Endothelial cell (in vitro differentiated cells): Measurements from ENCODE around the gene ADAP1. TPM values are rescaled to one million over a fixed set of nuclear protein-coding genes. Genes with fewer than 3 reads are reported as not detected.
"Not testable (repeated sequence)": the region's sequence is repeated elsewhere in the genome, so short reads cannot be mapped to it uniquely, and the experiment has no call there.

Experiments used
- DNase-seq: peaks from one replicate; pipeline ENCODE4 v3.0.0; 2021; ENCODE audit warnings: low spot score
- H3K27ac Mint-ChIP-seq: one replicate; pipeline ENCODE4 v1.8.0; 2021; ENCODE audit warnings: mixed read lengths, inconsistent platforms; ENCODE audit not compliant: unreplicated experiment
- H3K27me3 Mint-ChIP-seq: one replicate; pipeline ENCODE4 v1.8.0; 2021; ENCODE audit warnings: mild to moderate bottlenecking, moderate library complexity, mixed read lengths, inconsistent platforms; ENCODE audit not compliant: unreplicated experiment
- H3K36me3 Mint-ChIP-seq: one replicate; pipeline ENCODE4 v1.8.0; 2021; ENCODE audit warnings: mild to moderate bottlenecking, low read depth, mixed read lengths, inconsistent platforms; ENCODE audit not compliant: unreplicated experiment
- H3K4me1 Mint-ChIP-seq: one replicate; pipeline ENCODE4 v1.8.0; 2021; ENCODE audit warnings: mild to moderate bottlenecking, mixed read lengths, inconsistent platforms; ENCODE audit not compliant: unreplicated experiment
- H3K4me3 Mint-ChIP-seq: one replicate; pipeline ENCODE4 v1.8.0; 2021; ENCODE audit warnings: mild to moderate bottlenecking, mixed read lengths, inconsistent platforms; ENCODE audit not compliant: unreplicated experiment
- H3K9me3 Mint-ChIP-seq: one replicate; pipeline ENCODE4 v1.8.0; 2021; ENCODE audit warnings: mixed read lengths, inconsistent platforms; ENCODE audit not compliant: unreplicated experiment
- CTCF ChIP-seq: fragments of 200-600 bp; sonication (generic); IDR thresholded peaks from one replicate; pipeline ENCODE4 v1.5.0; 2021; ENCODE audit warnings: antibody characterized with exemption; ENCODE audit not compliant: unreplicated experiment
- long read RNA-seq: library from polyadenylated mRNA; unstranded; transcript quantifications from one replicate; pipeline ENCODE4 v2.0.0, GENCODE V29; 2020; ENCODE audit not compliant: unreplicated experiment
- total RNA-seq: library from RNA; stranded (reverse); fragmentation: NEBNext Ultra II Directional; extraction: Animal tissue kit (Norgen Biotek cat#: 25700); gene quantifications from one replicate; pipeline ENCODE4 v1.2.1, GENCODE V29; 2021; ENCODE audit not compliant: unreplicated experiment

The ADAP1 gene
- 1.7 TPM for total RNA-seq
- long read RNA-seq, partial matches to known transcripts: 0 of 1 reads
- long read RNA-seq, other reads (novel, unspliced or antisense): 0 of 1 reads

GRCh38 chr7:954330-955238 lies at the start of gene ADAP1:
Gene ADAP1 (minus strand): TSS chr7:954680. CDS start chr7:954477, 203 bp downstream.
- Mint-ChIP-seq H3K9me3 (no peaks in the 10 kb centered on the region), H3K36me3 (no peaks in the 10 kb centered on the region), H3K27me3 (peaks cover 13% of the 10 kb centered on the region), H3K4me1 (no peaks in the 10 kb centered on the region), H3K27ac (peak within 1 kb of the TSS; percentile 48), H3K4me3 (peak within 1 kb of the TSS; percentile 83)
- TF ChIP-seq CTCF: no peak
- DNase-seq: peak; percentile 68

GRCh38 chr7:1002445-1002844 lies 48.0 kb upstream of the ADAP1 start:
- not testable (repeated sequence) for H3K27me3 Mint-ChIP-seq, H3K4me3 Mint-ChIP-seq, H3K36me3 Mint-ChIP-seq, H3K4me1 Mint-ChIP-seq, H3K27ac Mint-ChIP-seq, H3K9me3 Mint-ChIP-seq, DNase-seq

GRCh38 chr7:1002026-1002425 lies 47.5 kb upstream of the ADAP1 start:
- H3K4me3 Mint-ChIP-seq, H3K27me3 Mint-ChIP-seq, H3K27ac Mint-ChIP-seq, DNase-seq, H3K4me1 Mint-ChIP-seq, H3K9me3 Mint-ChIP-seq, H3K36me3 Mint-ChIP-seq: not testable (repeated sequence)

- H3K36me3 Mint-ChIP-seq, H3K4me1 Mint-ChIP-seq, H3K27me3 Mint-ChIP-seq, H3K4me3 Mint-ChIP-seq, H3K27ac Mint-ChIP-seq, H3K9me3 Mint-ChIP-seq, DNase-seq: not testable (repeated sequence)
These were observed 46.7 kb upstream of the ADAP1 start for GRCh38 chr7:1001069-1001770.

- Mint-ChIP-seq H3K4me1 (no peaks in the 10 kb centered on the region), H3K36me3 (peaks cover 5% of the 10 kb centered on the region), H3K9me3 (no peaks in the 10 kb centered on the region), H3K27ac (no peak overlapping the region), H3K27me3 (peaks cover 3% of the 10 kb centered on the region), H3K4me3 (no peak overlapping the region)
- TF ChIP-seq CTCF: no peak
- no peak for DNase-seq
These were observed 45.8 kb upstream of the ADAP1 start for GRCh38 chr7:999941-1000935.
